Measurements from ENCODE around the gene LBHD2. TPM values are rescaled to one million over a fixed set of nuclear protein-coding genes. Genes with fewer than 3 reads are reported as not detected.

LBHD2 gene
- polyA plus RNA-seq, 1 donor (not counting 4 experiments of a cell fraction or from before 2014, with no cell fraction given): not detected

GRCh38 chr14:103127861-103128598, 44.0 kb downstream of the LBHD2 start:
- Histone ChIP-seq H3K4me2 (ENCODE audit: control insufficient read depth, extremely low read depth, insufficient read depth, low read depth, low read length) (peak overlapping the region; percentile 25), H3K27me3 (ENCODE audit: control insufficient read depth, extremely low read depth, insufficient read depth, low read length) (peaks cover 34% of the 10 kb centered on the region), H2AFZ (ENCODE audit: control insufficient read depth, low read length) (no peak overlapping the region), H3K4me3 (ENCODE audit: control insufficient read depth in 2 of 3, extremely low read depth in 1 of 3, insufficient read depth in 2 of 3, low read depth in 1 of 3, low read length in 3 of 3) (no peak overlapping the region), H4K20me1 (ENCODE audit: control insufficient read depth, extremely low read depth, insufficient read depth, low read length) (peaks cover 2% of the 10 kb centered on the region), H3K36me3 (ENCODE audit: control insufficient read depth in 2 of 2, extremely low read depth in 1 of 2, insufficient read depth in 2 of 2, low read length in 2 of 2) (no peaks in the 10 kb centered on the region), H3K9me3 (ENCODE audit: control insufficient read depth, low read depth, low read length) (no peaks in the 10 kb centered on the region), H3K9ac (ENCODE audit: control insufficient read depth, extremely low read depth, insufficient read depth, low read length) (no peak overlapping the region), H3K4me1 (ENCODE audit: control insufficient read depth, extremely low read depth, insufficient read depth, low read length) (peaks cover 39% of the 10 kb centered on the region), H3K27ac (ENCODE audit: control insufficient read depth, insufficient read depth, low read length) (no peak overlapping the region), H3K79me2 (ENCODE audit: control insufficient read depth, insufficient read depth, low read length) (no peaks in the 10 kb centered on the region), H3K9me1 (ENCODE audit: control insufficient read depth, extremely low read depth, insufficient read depth, low read length) (no peaks in the 10 kb centered on the region)
- no peak for DNase-seq (ENCODE audit: low read depth, low spot score)
- no peak for FAIRE-seq
- TF ChIP-seq EZH2 (IDR thresholded peaks at IDR 0.05; ENCODE audit: low read length): no peak
- TF ChIP-seq CTCF (optimal IDR thresholded peaks at IDR 0.05 in 1 of 3, IDR thresholded peaks at IDR 0.05 in 1 of 3, conservative IDR thresholded peaks at IDR 0.05 in 1 of 3; ENCODE audit: extremely low read depth in 1 of 3, insufficient read depth in 2 of 3, low read length in 3 of 3): no peak
- dilution Hi-C loops (cut with MboI; ENCODE audit: extremely low pct_ligation_motif_present, low sequenced_read_pairs): no loop called here

DNA sequence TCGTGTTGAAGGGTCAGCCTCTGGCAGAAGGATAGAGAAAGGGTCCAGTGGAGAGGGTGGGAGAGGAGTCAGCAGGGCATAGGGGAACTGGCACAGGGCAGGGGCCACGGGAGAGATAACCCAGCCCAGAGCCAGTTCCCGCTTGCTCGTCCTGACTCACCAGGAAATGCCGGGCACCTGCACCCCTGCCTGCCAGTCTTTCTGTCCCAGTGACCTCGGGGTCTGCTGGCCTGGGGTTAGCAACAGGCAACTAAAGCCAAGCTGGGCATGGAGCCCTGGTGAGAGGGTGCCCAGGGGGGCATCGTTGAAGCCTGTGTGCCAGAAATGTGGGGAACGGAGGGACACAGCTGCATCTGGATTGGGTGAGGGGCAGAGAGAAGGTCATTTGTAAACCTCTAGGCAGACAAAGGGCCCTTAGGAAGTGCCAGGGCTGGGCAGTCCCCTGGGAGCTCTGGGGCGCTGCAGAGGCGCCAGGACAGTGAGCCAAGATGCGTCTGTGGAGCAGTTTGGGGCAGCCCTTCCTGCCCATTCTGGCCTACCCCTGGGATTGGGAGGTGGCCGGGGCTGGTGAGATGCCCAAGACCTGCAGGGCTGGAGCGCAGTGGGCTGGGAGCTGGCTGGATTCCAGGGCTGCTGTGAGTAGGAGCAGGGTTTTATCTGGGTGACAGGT, 44.8 kb downstream of the LBHD2 start:
- H3K4me2 ChIP-seq (ENCODE audit: control insufficient read depth, extremely low read depth, insufficient read depth, low read depth, low read length): peak overlapping the region; percentile 25
- no peaks in the 10 kb centered on the region for H3K36me3 ChIP-seq (ENCODE audit: control insufficient read depth in 2 of 2, extremely low read depth in 1 of 2, insufficient read depth in 2 of 2, low read length in 2 of 2)
- TF ChIP-seq CTCF (optimal IDR thresholded peaks at IDR 0.05 in 1 of 3, IDR thresholded peaks at IDR 0.05 in 1 of 3, conservative IDR thresholded peaks at IDR 0.05 in 1 of 3; ENCODE audit: extremely low read depth in 1 of 3, insufficient read depth in 2 of 3, low read length in 3 of 3) (no peak), EZH2 (IDR thresholded peaks at IDR 0.05; ENCODE audit: low read length) (no peak)
- no peak for DNase-seq (ENCODE audit: low read depth, low spot score)
- H2AFZ ChIP-seq (ENCODE audit: control insufficient read depth, low read length): no peak overlapping the region
- H3K9ac ChIP-seq (ENCODE audit: control insufficient read depth, extremely low read depth, insufficient read depth, low read length): no peak overlapping the region
- peak; percentile 44 for FAIRE-seq
- peaks cover 39% of the 10 kb centered on the region for H3K4me1 ChIP-seq (ENCODE audit: control insufficient read depth, extremely low read depth, insufficient read depth, low read length)
- H3K9me3 ChIP-seq (ENCODE audit: control insufficient read depth, low read depth, low read length): no peaks in the 10 kb centered on the region
- no peaks in the 10 kb centered on the region for H3K9me1 ChIP-seq (ENCODE audit: control insufficient read depth, extremely low read depth, insufficient read depth, low read length)
- peaks cover 2% of the 10 kb centered on the region for H4K20me1 ChIP-seq (ENCODE audit: control insufficient read depth, extremely low read depth, insufficient read depth, low read length)
- peaks cover 30% of the 10 kb centered on the region for H3K27me3 ChIP-seq (ENCODE audit: control insufficient read depth, extremely low read depth, insufficient read depth, low read length)
- no peak overlapping the region for H3K4me3 ChIP-seq (ENCODE audit: control insufficient read depth in 2 of 3, extremely low read depth in 1 of 3, insufficient read depth in 2 of 3, low read depth in 1 of 3, low read length in 3 of 3)
- no peaks in the 10 kb centered on the region for H3K79me2 ChIP-seq (ENCODE audit: control insufficient read depth, insufficient read depth, low read length)
- dilution Hi-C loops (cut with MboI; ENCODE audit: extremely low pct_ligation_motif_present, low sequenced_read_pairs): no loop called here
- no peak overlapping the region for H3K27ac ChIP-seq (ENCODE audit: control insufficient read depth, insufficient read depth, low read length)

Data from keratinocyte (primary cell).